Bone marrow (tissue), 2 donors: ENCODE results near the gene RNH1.

Experiments
- DNase-seq, 2 donors: peaks; one replicate each; lab custom pipeline; 2025; lab: John Stamatoyannopoulos, UW

Gene RNH1

GRCh38 chr11:457111-457760, 49.8 kb downstream of the RNH1 start:
- DNase-seq = no peak

GRCh38 chr11:456533-456932, 50.5 kb downstream of the RNH1 start:
- DNase-seq = no peak

GRCh38 chr11:455566-456147, 51.4 kb downstream of the RNH1 start:
- no peak for DNase-seq

GRCh38 chr11:454801-455565, 52.1 kb downstream of the RNH1 start:
- no peak for DNase-seq

- no peak for DNase-seq
These were observed 53.0 kb downstream of the RNH1 start for GRCh38 chr11:454043-454442.

DNA sequence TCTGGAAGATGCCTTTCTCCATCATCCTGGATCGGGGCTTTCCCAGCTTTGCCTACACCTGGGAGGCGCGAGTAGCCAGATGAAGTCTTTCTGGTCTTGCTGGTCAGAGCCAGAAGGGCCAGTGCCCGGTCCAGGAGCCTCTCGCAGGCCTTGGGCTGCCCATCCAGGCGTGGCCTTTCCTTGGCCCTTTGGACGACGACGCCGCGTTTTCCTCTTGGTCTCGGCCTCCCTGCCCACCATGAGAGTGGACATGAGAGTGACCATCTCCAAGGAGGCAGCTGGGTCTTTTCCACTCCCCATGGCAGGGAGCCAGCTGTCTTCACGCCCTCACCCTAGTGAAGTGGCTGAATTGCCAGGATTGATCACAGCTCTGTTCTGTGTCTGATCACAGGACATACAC, 53.5 kb downstream of the RNH1 start:
- no peak for DNase-seq

DNA sequence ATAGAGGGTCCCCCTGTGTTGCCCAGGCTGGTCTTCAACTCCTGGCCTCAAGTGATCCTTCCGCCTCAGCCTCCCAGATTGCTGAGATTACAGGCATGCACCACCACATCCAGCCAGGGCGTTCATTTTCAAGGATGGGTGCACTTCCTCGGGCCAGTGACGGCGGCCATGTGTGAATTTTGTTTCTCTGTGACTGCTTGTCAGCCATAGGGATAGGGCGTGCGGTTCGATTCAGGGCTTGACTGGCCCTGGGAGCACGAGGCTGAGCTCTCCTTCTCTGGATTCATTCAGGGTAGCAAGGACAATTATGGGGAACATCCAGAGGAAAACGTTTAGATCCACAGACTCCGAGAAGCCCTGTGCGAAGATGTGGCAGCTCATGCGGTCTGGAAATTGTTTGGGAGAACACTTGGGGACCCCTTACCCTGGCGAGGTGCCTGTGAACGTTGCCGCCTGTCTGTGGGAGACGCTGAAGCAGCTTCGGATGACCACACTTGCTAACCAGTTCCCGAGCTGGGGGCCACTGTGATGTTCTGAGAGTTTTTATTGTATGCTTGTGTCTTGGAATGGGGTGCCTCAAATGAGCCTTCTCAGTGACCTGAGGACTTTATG, 54.0 kb downstream of the RNH1 start:
- DNase-seq = no peak

GRCh38 chr11:452203-452744, 54.8 kb downstream of the RNH1 start:
- no peak for DNase-seq

DNA sequence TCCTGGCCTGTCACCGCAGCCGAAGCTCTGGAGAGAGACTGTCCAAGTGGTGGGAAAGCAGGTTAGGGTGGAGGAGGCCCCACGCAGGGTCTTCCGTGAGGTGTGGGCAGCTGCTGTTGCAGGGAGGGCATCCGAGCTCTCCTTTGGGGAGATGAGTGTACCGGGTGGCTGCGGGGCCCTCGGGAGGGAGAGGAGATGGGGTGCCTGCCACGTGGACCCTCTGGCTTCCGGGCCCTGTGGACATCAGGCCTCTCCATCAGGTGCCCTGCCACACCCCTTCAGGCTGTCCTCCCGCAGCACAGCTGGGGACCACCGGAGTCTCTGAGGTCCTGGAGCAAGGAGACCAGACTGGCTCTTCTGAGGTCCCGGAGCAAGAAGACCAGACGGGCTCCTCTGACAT, 55.3 kb downstream of the RNH1 start:
- no peak for DNase-seq

DNA sequence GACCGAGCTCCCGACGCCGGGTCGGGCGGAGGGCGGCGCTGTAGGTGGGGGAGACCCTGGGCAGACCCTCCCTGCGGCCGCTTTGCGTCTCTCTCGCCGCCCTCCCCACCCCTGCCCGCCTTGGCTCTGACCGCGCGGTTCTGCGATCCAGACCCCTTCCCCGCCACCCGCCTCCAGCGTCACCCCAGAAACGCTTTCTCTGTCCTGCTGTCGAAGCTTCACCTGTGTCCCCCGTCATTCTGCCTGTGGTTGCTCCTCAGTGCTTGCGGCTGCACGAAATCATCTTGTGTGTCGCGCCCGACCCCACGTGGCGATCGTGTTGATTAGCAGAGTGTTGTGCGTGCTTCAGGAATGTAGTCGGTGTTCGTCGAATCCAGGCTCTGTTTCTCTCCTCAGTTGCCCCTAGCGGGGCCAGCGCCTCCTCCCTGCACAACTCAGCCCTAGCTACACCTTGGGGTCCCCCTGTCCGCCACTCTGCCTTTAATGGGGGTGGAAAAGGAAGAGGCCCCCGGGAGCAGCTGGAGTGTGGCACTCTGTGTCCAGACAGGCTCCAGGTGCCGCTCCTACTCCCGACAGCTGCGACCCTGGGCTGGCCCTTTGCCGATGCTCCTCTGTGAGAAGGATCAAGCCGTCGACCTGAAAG, 56.1 kb downstream of the RNH1 start:
- peak; percentile 17 to 44 for DNase-seq

GRCh38 chr11:449889-450808, 56.9 kb downstream of the RNH1 start, which contains the start of gene PTDSS2:
Gene PTDSS2 (plus strand): TSS chr11:450279. CDS start chr11:450456, 177 bp downstream.
- DNase-seq = peak; percentile 80 to 82

GRCh38 chr11:447923-448731, 58.9 kb downstream of the RNH1 start:
- DNase-seq = peak; percentile 65 to 92

DNA sequence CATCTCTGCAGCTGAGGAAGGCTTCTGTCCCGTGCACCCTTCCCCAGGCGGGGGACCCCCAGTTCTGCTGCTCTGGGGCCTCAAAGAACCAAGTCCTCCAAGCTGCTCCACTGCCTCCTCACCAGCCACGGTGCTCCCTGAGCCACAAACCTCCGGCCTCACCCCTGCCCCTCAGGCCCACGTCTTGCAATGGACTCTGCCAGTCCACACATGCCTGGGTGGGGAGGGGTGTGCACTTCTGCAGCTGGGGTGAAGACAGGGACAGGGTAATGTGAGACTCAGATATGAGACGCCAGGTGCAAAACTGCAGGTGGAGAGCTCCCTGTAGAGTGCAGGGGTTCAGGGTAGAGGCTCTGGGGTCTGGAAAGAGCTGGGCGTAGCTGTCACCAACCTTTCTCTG, 60.2 kb downstream of the RNH1 start:
- no peak for DNase-seq

DNA sequence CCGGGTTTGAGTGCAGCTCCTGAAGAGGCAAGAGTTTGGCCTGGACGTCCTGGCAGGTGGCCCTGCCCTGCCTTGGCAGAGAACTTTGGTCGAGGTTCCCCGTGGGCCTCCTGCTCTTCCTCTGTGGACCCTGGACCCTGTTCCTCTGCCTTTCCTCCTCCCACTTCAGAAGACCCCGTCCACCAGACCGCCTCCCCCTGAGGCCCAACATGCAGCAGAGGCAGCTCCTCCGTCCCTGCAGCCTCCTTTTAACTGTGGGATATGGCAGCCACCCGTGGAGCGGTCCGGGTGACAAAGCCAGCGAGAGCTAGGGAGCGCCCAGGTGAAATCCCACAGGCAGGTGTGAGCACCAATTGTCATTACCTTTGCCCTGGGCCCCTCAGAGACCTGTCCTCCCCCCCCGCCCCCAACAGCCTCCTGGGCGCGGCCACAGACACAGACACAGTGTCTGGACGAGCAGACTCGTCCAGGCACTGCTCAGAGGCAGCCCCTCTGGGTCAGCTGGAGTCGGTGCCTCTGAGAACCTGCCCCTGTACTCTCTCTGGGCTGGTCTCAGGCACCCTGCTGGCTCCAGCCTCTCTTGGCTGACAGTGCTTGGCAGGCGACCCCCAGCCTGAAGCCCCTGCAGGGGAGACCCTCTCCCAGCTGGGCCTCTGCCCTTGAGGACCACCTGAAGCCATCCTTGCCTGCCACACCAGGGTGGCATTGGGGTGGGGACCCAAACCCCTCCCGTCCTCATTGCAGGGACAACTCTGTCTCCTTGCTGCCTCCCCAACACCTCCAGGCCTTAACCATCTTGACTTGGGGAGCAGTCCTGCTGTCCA, 61.1 kb downstream of the RNH1 start:
- DNase-seq = no peak
